ENCODE data around the gene MAFF.
A peak's percentile ranks its signal among the peaks of the same experiment; 100 is the strongest.
"Not testable (repeated sequence)": the region's sequence is repeated elsewhere in the genome, so short reads cannot be mapped to it uniquely, and the experiment has no call there.

MAFF gene

DNA sequence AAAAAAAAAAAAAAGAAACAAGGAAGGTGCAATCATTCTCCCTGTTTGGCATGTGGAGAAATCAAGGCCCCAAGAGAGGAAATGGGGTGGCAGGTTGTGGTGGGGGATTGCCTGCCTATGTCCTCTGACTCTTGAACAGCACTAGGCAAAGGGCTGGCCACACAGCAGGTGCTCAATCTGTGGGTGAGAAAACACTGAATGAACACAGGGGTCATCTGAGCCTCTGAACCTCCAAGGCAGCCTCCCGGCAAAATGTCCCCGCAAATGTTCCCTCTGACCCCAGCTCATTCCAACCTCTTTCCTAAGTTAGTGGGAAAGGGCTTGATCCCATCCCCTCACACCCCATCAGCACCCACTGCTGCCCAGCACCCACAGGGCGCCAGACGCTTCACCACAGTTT, 24.8 kb upstream of the MAFF start:
- peaks cover 75% of the 10 kb centered on the region for H3K79me2 ChIP-seq (ENCODE audit: insufficient read depth, low read length)
- no peak overlapping the region for H3K9ac ChIP-seq (ENCODE audit: low read depth, low read length)
- no peak for ATAC-seq (ENCODE audit: insufficient read depth, low read depth)
- no peak overlapping the region for H3K27ac ChIP-seq (ENCODE audit: low read length)
- H3K27me3 ChIP-seq (ENCODE audit: insufficient read depth, low read length, poor library complexity): no peaks in the 10 kb centered on the region
- H3K36me3 ChIP-seq (ENCODE audit: insufficient read depth, low read length): peaks cover 24% of the 10 kb centered on the region
- H3K9me3 ChIP-seq (ENCODE audit: insufficient read depth, low read length, severe bottlenecking): no peaks in the 10 kb centered on the region
- no peak overlapping the region for H2AFZ ChIP-seq (ENCODE audit: low read depth, low read length)
- H4K20me1 ChIP-seq (ENCODE audit: insufficient read depth, low read length): peaks cover 31% of the 10 kb centered on the region
- no peak overlapping the region for H3K4me3 ChIP-seq (ENCODE audit: low read depth in 1 of 2, low read length in 2 of 2)
- TF ChIP-seq EZH2 (IDR thresholded peaks at IDR 0.05; ENCODE audit: borderline replicate concordance, low read depth, low read length, severe bottlenecking): no peak
- TF ChIP-seq, protein P1, sequence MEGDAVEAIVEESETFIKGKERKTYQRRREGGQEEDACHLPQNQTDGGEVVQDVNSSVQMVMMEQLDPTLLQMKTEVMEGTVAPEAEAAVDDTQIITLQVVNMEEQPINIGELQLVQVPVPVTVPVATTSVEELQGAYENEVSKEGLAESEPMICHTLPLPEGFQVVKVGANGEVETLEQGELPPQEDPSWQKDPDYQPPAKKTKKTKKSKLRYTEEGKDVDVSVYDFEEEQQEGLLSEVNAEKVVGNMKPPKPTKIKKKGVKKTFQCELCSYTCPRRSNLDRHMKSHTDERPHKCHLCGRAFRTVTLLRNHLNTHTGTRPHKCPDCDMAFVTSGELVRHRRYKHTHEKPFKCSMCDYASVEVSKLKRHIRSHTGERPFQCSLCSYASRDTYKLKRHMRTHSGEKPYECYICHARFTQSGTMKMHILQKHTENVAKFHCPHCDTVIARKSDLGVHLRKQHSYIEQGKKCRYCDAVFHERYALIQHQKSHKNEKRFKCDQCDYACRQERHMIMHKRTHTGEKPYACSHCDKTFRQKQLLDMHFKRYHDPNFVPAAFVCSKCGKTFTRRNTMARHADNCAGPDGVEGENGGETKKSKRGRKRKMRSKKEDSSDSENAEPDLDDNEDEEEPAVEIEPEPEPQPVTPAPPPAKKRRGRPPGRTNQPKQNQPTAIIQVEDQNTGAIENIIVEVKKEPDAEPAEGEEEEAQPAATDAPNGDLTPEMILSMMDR (IDR thresholded peaks at IDR 0.05; ENCODE audit: borderline replicate concordance, extremely low read depth, low read length, poor library complexity, severe bottlenecking): no peak
- H3K4me2 ChIP-seq (ENCODE audit: insufficient read depth, low read length): no peak overlapping the region
- no peak for DNase-seq
- H3K4me1 ChIP-seq (ENCODE audit: insufficient read depth, low read length): peaks cover 31% of the 10 kb centered on the region

DNA sequence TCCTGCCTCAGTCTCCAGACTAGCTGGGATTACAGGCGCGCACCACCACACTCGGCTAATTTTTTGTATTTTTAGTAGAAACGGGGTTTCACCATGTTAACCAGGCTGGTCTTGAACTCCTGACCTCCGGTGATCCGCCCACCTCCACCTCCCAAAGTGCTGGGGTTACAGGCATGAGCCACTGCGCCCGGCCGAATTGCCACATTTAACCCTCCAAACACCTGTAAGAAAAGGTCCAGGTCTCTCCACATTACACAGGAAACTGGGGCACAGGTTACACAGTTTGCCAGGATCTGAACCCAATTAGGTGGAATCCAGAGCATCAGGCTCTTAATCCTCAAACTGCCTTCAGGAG, 24.2 kb upstream of the MAFF start:
- ATAC-seq (ENCODE audit: insufficient read depth, low read depth); H3K4me2 ChIP-seq (ENCODE audit: insufficient read depth, low read length); H3K27me3 ChIP-seq (ENCODE audit: insufficient read depth, low read length, poor library complexity); H3K4me3 ChIP-seq (ENCODE audit: low read depth in 1 of 2, low read length in 2 of 2); H3K27ac ChIP-seq (ENCODE audit: low read length); H3K9me3 ChIP-seq (ENCODE audit: insufficient read depth, low read length, severe bottlenecking); DNase-seq; H3K9ac ChIP-seq (ENCODE audit: low read depth, low read length); H2AFZ ChIP-seq (ENCODE audit: low read depth, low read length): not testable (repeated sequence)
- H4K20me1 ChIP-seq (ENCODE audit: insufficient read depth, low read length): peaks cover 29% of the 10 kb centered on the region
- H3K79me2 ChIP-seq (ENCODE audit: insufficient read depth, low read length): peaks cover 74% of the 10 kb centered on the region
- H3K36me3 ChIP-seq (ENCODE audit: insufficient read depth, low read length): peaks cover 23% of the 10 kb centered on the region
- peaks cover 36% of the 10 kb centered on the region for H3K4me1 ChIP-seq (ENCODE audit: insufficient read depth, low read length)

DNA sequence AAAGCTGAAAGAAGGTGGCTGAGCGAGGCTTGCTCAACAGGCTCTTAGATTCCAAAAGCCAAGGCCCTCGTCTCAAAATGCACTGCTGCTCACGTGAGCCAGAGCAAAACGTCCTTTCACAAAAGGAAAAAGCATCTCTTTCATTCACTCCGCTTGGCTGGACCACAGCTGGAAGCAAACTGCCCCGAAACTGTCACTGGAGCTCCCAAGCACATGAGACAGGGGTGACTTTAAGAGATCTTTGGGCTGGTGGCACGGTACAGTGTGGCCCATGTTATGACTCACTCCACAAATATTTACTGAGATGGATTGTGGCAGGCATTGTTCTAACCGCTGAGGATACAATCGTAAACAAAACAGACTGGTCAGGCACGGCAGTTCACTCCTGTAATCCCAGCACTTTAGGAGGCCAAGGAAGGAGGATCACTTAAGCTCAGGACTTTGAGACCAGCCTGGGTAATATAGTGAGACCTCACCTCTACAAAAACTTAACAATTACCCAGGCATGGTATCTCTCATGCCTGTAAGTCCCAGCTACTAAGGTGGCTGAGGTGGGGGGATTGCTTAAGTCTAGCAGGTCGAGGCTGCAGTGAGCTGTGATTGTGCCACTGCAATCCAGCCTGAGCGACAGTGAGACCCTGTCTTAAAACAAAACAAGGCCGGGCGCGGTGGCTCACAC, 23.7 kb upstream of the MAFF start:
- peaks cover 24% of the 10 kb centered on the region for H4K20me1 ChIP-seq (ENCODE audit: insufficient read depth, low read length)
- no peak overlapping the region for H2AFZ ChIP-seq (ENCODE audit: low read depth, low read length)
- no peaks in the 10 kb centered on the region for H3K27me3 ChIP-seq (ENCODE audit: insufficient read depth, low read length, poor library complexity)
- H3K4me1 ChIP-seq (ENCODE audit: insufficient read depth, low read length): peaks cover 40% of the 10 kb centered on the region
- peaks cover 69% of the 10 kb centered on the region for H3K79me2 ChIP-seq (ENCODE audit: insufficient read depth, low read length)
- H3K27ac ChIP-seq (ENCODE audit: low read length): 0 out of 2 replicates have a peak overlapping the region, but pooled peaks have one; percentile 2
- no peak overlapping the region for H3K4me3 ChIP-seq (ENCODE audit: low read depth in 1 of 2, low read length in 2 of 2)
- H3K4me2 ChIP-seq (ENCODE audit: insufficient read depth, low read length): no peak overlapping the region
- DNase-seq (no peak), ATAC-seq (ENCODE audit: insufficient read depth, low read depth) (no peak)
- H3K9ac ChIP-seq (ENCODE audit: low read depth, low read length): no peak overlapping the region
- TF ChIP-seq, protein P1 (IDR thresholded peaks at IDR 0.05; ENCODE audit: borderline replicate concordance, extremely low read depth, low read length, poor library complexity, severe bottlenecking): no peak
- TF ChIP-seq EZH2 (IDR thresholded peaks at IDR 0.05; ENCODE audit: borderline replicate concordance, low read depth, low read length, severe bottlenecking): no peak
- peaks cover 19% of the 10 kb centered on the region for H3K36me3 ChIP-seq (ENCODE audit: insufficient read depth, low read length)
- H3K9me3 ChIP-seq (ENCODE audit: insufficient read depth, low read length, severe bottlenecking): no peaks in the 10 kb centered on the region

DNA sequence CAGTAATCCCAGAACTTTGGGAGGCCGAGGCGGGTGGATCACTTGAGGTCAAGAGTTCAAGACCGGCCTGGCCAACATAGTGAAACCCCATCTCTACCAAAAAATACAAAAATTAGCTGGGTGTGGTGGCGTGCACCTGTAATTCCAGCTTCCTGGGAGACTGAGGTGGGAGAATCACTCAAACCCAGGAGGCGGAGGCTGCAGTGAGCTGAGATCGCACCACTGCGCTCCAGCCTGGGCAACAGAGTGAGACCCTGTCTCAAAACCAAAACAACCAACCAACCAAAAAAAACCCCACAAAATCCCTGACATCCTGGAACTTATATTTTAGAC, 23.2 kb upstream of the MAFF start:
- DNase-seq; H2AFZ ChIP-seq (ENCODE audit: low read depth, low read length); H3K9ac ChIP-seq (ENCODE audit: low read depth, low read length); H3K4me2 ChIP-seq (ENCODE audit: insufficient read depth, low read length); H3K27me3 ChIP-seq (ENCODE audit: insufficient read depth, low read length, poor library complexity); H3K27ac ChIP-seq (ENCODE audit: low read length); ATAC-seq (ENCODE audit: insufficient read depth, low read depth); H3K9me3 ChIP-seq (ENCODE audit: insufficient read depth, low read length, severe bottlenecking); H3K4me3 ChIP-seq (ENCODE audit: low read depth in 1 of 2, low read length in 2 of 2): not testable (repeated sequence)
- H3K79me2 ChIP-seq (ENCODE audit: insufficient read depth, low read length): peaks cover 64% of the 10 kb centered on the region
- peaks cover 21% of the 10 kb centered on the region for H4K20me1 ChIP-seq (ENCODE audit: insufficient read depth, low read length)
- peaks cover 40% of the 10 kb centered on the region for H3K4me1 ChIP-seq (ENCODE audit: insufficient read depth, low read length)
- peaks cover 16% of the 10 kb centered on the region for H3K36me3 ChIP-seq (ENCODE audit: insufficient read depth, low read length)
